HEK293T (cell line): ENCODE results near the gene SLC25A29.

Source experiments
- CTCF ChIA-PET: fragments of 350-600 bp; formaldehyde crosslinking; extraction: SDS; loops from one replicate; lab custom pipeline; 2021; ENCODE audit warnings: antibody characterized with exemption, inconsistent platforms; lab: Yijun Ruan, JAX
- POLR2A ChIA-PET: fragments of 350-600 bp; formaldehyde crosslinking; extraction: SDS; loops from one replicate; lab custom pipeline; 2020; ENCODE audit warnings: antibody characterized with exemption, inconsistent platforms; lab: Yijun Ruan, JAX
- DNase-seq: peaks from one replicate; pipeline ENCODE4 v3.0.0; 2012; ENCODE audit warnings: mixed read lengths; ENCODE audit errors: extremely low spot score
- ARNT ChIP-seq: fragments of 450-650 bp; IDR thresholded peaks from 2 replicates; pipeline ENCODE4 v1.6.1; 2017; ENCODE audit warnings: mild to moderate bottlenecking
- BHLHE40 ChIP-seq: fragments of 450-650 bp; IDR thresholded peaks from 2 replicates; pipeline ENCODE4 v1.6.1; 2016; ENCODE audit warnings: mild to moderate bottlenecking, moderate library complexity, borderline replicate concordance
- CTBP1 ChIP-seq: fragments of 450-650 bp; IDR thresholded peaks from 2 replicates; pipeline ENCODE4 v1.6.1; 2016; ENCODE audit warnings: borderline replicate concordance
- ELF4 ChIP-seq: fragments of 450-650 bp; IDR thresholded peaks from 2 replicates; pipeline ENCODE4 v1.6.1; 2017; ENCODE audit warnings: antibody characterized with exemption
- FOXA1 ChIP-seq: fragments of 450-650 bp; IDR thresholded peaks from 2 replicates; pipeline ENCODE4 v1.6.1; 2016; ENCODE audit warnings: mild to moderate bottlenecking
- FOXK2 ChIP-seq: fragments of 450-650 bp; IDR thresholded peaks from 2 replicates; pipeline ENCODE4 v1.6.1; 2016; ENCODE audit warnings: mild to moderate bottlenecking
- FOXM1 ChIP-seq: fragments of 450-650 bp; IDR thresholded peaks from 2 replicates; pipeline ENCODE4 v1.6.1; 2017; ENCODE audit warnings: mild to moderate bottlenecking, borderline replicate concordance
- HDGF ChIP-seq: fragments of 450-650 bp; IDR thresholded peaks from 2 replicates; pipeline ENCODE4 v1.6.1; 2017; ENCODE audit warnings: antibody characterized with exemption, borderline replicate concordance
- L3MBTL2 ChIP-seq: fragments of 450-650 bp; conservative IDR thresholded peaks from 2 replicates; pipeline ENCODE4 v1.6.1; 2016; ENCODE audit warnings: mild to moderate bottlenecking
- LEF1 ChIP-seq: fragments of 450-650 bp; IDR thresholded peaks from 2 replicates; pipeline ENCODE4 v1.6.1; 2017; ENCODE audit warnings: mild to moderate bottlenecking, borderline replicate concordance
- NFRKB ChIP-seq: fragments of 450-650 bp; IDR thresholded peaks from 2 replicates; pipeline ENCODE4 v1.6.1; 2016; ENCODE audit warnings: mild to moderate bottlenecking, moderate library complexity
- PKNOX1 ChIP-seq: fragments of 450-650 bp; IDR thresholded peaks from 2 replicates; pipeline ENCODE4 v1.6.1; 2016
- SP1 ChIP-seq: fragments of 450-650 bp; IDR thresholded peaks from 2 replicates; pipeline ENCODE4 v1.6.1; 2017
- SUZ12 ChIP-seq: fragments of 450-650 bp; IDR thresholded peaks from 2 replicates; pipeline ENCODE4 v1.6.1; 2016; ENCODE audit warnings: mild to moderate bottlenecking
- TARDBP ChIP-seq: fragments of 450-650 bp; IDR thresholded peaks from 2 replicates; pipeline ENCODE4 v1.6.1; 2016
- ZNF384 ChIP-seq: fragments of 450-650 bp; IDR thresholded peaks from 2 replicates; pipeline ENCODE4 v1.6.1; 2016

The SLC25A29 gene

GRCh38 chr14:100293497-100294212, 12.6 kb downstream of the SLC25A29 start:
- TF ChIP-seq ARNT = no peak
- no peak for TF ChIP-seq SP1
- no peak for TF ChIP-seq ZNF384
- TF ChIP-seq BHLHE40 = no peak
- no peak for TF ChIP-seq NFRKB
- no peak for TF ChIP-seq SUZ12
- TF ChIP-seq L3MBTL2 = no peak
- TF ChIP-seq CTBP1 = no peak
- no peak for TF ChIP-seq FOXK2
- no peak for TF ChIP-seq FOXM1
- no peak for TF ChIP-seq FOXA1
- no peak for TF ChIP-seq ELF4
- no peak for TF ChIP-seq LEF1
- TF ChIP-seq TARDBP = no peak
- TF ChIP-seq PKNOX1 = no peak
- no peak for TF ChIP-seq HDGF
- ChIA-PET POLR2A (no interaction called here), CTCF (interaction anchor here (1.4 to 2.1 kb wide), 3 partner anchors 8 to 84 kb away, joined by 4 to 5 read pairs (median 4); no protein-coding TSS in a partner anchor)
- DNase-seq = no peak

GRCh38 chr14:100292776-100293461, 13.3 kb downstream of the SLC25A29 start:
- TF ChIP-seq FOXK2 (no peak), BHLHE40 (no peak), NFRKB (no peak), TARDBP (no peak), LEF1 (no peak), L3MBTL2 (no peak), SP1 (no peak), PKNOX1 (no peak), SUZ12 (no peak), ELF4 (no peak)
- POLR2A ChIA-PET = no interaction called here
- CTCF ChIA-PET = interaction anchor here (1.4 kb wide), 1 partner anchor 10 kb away, joined by 4 read pairs; no protein-coding TSS in a partner anchor

GRCh38 chr14:100292301-100292775, 13.9 kb downstream of the SLC25A29 start:
- DNase-seq = no peak
- ChIA-PET CTCF (interaction anchor here (1.4 kb wide), 1 partner anchor 11 kb away, joined by 4 read pairs; no protein-coding TSS in a partner anchor), POLR2A (no interaction called here)
- no peak for TF ChIP-seq FOXM1
- no peak for TF ChIP-seq BHLHE40
- TF ChIP-seq FOXA1 = no peak
- no peak for TF ChIP-seq LEF1
- TF ChIP-seq CTBP1 = no peak
- no peak for TF ChIP-seq HDGF
- TF ChIP-seq ARNT = no peak
- no peak for TF ChIP-seq PKNOX1
- no peak for TF ChIP-seq NFRKB
- TF ChIP-seq L3MBTL2 = no peak
- no peak for TF ChIP-seq TARDBP
- no peak for TF ChIP-seq ELF4
- TF ChIP-seq ZNF384 = no peak
- no peak for TF ChIP-seq SUZ12
- no peak for TF ChIP-seq SP1
- no peak for TF ChIP-seq FOXK2

More at GRCh38 chr14:100292776-100293461, 13.3 kb downstream of the SLC25A29 start:
- DNase-seq = no peak

- POLR2A ChIA-PET = interaction anchor here (1.1 kb wide), 1 partner anchor 84 kb away, joined by 3 read pairs; a partner anchor contains a TSS
- CTCF ChIA-PET = no interaction called here
- no peak for DNase-seq
- TF ChIP-seq HDGF = no peak
- TF ChIP-seq SUZ12 = no peak
- no peak for TF ChIP-seq ARNT
- TF ChIP-seq LEF1 = no peak
- TF ChIP-seq CTBP1 = no peak
- TF ChIP-seq L3MBTL2 = no peak
- no peak for TF ChIP-seq ELF4
- no peak for TF ChIP-seq BHLHE40
- TF ChIP-seq FOXK2 = no peak
- TF ChIP-seq ZNF384 = no peak
- TF ChIP-seq FOXA1 = no peak
- no peak for TF ChIP-seq SP1
- TF ChIP-seq NFRKB = no peak
- TF ChIP-seq PKNOX1 = no peak
- no peak for TF ChIP-seq FOXM1
- TF ChIP-seq TARDBP = no peak
Measured at GRCh38 chr14:100291305-100292075, 14.8 kb downstream of the SLC25A29 start.
